ENCODE measurements around the gene DNAJB11.
"Not testable (repeated sequence)": the region's sequence is repeated elsewhere in the genome, so short reads cannot be mapped to it uniquely, and the experiment has no call there.

Gene DNAJB11

DNA sequence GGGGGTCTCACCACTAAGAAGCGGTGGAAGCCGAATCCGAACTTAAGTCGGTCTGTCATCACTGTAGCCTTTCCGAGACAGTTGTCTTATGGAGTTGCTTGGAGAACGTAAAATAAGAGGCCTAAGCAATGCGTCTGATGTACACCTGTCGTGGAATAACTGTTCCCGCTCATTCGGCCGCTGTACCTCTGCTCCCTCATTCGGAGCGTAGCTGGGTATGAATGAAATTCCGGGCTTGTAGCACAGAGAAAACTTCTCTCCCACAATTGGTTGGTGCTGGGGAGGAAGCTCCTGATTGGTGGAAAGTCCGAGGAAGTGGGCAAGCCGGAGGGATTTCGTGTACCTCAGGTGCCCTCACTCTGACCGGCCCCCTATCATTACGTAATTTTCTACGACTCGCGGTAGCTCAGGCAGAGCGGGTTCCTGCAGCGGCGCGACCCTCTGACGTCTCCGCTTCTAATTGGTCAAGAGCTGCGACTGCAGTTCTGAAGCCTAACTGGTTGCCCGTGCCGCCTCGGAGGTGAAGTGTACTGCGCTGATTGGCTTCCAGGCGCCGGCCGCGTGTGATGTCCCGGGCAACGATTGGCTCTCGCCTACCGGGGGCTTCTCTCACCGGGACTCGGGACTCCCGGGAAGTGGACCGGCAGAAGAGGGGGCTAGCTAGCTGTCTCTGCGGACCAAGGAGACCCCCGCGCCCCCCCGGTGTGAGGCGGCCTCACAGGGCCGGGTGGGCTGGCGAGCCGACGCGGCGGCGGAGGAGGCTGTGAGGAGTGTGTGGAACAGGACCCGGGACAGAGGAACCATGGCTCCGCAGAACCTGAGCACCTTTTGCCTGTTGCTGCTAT is at the start of gene DNAJB11:
Gene DNAJB11 (plus strand): TSS at position 625 of the 845 bp plus-strand sequence. CDS start 178 bp downstream, at position 803.
- DNase-seq = peak; percentile 99

DNA sequence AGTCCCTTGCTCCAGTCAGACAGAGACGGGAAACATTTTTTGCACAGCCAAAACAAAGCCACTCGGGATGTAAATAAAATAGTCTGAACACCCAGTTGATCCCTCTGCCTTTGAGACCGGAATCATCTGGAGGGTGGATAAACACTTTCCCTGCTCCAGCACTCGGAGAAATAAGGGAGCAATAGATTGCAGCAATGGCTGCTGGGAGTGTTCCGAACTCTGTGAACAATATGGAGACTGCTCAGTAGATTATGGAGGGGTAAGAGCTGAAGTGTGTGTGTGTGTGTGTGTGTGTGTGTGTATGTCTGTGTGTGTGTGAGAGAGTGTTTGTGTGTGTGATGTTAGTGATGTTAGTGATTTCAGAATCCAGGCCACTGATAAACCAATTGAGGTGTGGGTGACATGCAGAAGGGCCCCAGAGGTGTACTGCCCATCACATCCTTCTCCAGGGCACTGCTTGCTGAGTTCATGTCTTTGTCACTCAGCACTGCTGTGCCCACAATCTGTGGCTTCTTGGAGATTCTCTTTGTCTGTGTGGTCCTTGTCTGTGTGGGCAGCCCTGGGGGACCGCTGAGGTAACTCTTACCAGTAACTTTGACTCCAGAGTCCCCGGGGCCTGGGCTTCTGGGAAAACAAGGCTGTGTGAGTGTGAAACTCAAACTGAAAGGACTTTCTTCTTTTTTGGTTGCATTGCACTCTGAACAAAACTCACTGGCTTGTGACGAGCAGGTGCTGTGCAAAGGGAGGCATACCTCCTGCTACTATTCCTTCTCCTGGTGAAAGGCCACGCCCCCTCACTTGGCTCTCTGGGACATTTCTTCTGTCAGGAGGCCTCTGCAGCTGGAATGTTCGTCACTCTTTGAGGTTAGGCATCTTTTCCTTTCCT is 49.3 kb upstream of the DNAJB11 start:
- peak in 1 of 2 donors; percentile 14 for DNase-seq

DNA sequence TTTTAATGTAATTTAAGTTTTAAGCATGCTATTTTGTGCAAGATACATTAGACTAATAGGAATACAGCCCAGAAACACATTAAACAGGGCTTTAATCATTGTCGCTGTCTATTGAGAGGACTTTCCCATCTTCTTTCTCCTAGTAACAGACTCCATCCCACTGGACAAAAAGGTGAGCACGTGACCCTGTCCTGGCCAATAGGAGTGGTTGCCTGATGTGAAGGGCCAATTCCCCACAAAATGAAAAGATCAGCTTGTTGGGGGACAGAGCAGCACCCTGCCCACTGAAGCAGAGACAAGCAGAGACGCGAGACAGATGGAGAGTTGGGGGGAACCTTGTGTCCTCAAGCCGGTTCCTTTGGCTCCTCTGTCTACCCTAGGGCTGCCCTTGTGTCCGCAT is 47.5 kb upstream of the DNAJB11 start:
- no peak for DNase-seq

DNA sequence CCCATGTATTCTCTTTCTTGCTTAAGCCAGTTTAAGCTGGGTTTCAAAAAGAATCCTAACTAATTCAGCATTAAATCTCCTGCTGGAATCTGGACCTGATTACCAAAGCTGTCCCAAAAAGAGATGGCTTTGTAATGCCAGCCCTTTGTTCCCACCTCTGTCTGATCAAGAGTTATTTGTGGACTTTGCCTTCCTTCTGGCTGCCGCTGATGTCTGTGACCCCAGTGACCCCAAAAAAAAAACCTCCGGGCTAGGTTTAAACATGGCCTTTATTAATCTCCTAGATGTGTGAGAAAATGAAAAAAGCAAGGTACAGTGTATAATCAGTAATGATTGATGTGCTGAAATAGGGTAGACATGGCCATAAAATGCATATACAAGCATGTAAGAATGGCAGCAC is 47.1 kb upstream of the DNAJB11 start:
- no peak for DNase-seq

DNA sequence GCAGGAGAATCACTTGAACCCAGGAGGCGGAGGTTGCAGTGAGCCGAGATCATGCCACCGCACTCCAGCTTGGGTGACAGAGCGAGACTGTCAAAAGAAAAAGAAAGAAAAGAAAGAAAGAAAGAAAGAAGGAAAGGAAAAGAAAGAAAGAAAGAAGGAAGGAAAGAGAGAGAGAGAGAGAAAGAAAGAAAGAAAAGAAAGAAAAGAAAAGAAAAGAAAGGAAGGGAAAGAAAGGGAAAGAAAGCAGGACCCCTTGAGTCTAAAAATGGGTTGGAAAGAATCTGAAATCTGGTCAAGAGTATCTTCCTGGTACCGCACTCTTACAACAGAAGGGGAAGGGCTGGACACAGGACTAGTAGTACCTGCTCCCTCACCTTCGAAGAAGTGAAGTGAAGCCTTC is 45.9 kb upstream of the DNAJB11 start:
- DNase-seq = no peak

DNA sequence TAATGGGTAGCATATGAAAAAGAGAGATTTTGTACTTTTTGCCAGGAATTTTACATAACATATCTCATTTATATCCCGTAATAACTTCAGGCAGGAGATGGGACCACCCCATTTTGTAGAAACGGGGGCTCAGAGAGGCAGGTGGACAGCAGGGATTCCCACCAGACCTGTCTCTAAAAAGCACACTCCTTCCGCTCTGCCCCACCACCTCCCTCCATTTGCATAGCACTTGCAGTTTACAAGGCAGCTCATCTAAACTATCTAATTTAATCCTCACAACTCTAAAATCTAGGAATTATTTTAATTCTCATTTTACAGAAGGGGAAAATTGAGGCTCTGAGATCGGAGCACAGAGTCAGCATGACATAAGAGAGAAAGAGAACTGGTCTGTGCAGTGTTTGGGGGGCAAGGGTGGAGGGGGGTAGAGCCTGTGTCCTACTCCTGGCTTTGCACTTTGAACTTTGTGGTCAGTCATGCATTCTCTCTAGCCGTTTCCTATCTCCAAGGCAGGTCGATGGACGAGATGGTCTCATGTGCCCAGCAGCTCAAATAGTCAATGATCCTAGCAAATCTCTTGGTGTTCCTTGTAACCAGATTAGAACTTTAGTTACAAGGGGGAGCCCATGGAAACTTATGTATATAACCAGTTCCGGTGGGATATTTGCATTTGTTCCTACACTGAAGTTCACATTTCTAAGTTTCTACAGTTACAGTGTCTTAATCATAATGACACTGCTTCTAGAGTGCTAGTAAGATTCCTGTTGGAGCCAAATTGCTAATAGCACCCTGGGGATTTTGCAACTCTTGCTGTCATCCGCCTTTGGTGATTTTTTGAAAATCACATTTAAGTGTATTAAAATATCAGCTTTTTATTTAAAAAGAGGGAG is 44.9 kb upstream of the DNAJB11 start:
- no peak for DNase-seq

DNA sequence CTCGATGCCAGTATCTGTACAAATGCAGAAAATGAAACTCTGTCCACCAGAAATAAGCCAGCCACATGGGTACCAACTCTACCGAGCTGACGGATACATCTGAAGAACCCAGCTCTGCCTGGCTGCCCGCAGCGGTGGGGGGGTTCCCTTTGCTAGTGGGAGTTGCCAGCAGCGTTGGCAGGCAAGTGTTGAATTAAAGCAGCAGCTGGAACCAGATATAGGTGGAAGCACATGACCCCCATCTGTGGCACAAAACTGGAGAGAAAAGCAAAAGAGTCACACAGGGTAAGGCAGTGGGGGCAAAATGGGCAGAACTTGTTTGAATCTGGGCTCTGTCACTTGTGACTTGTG is 44.3 kb upstream of the DNAJB11 start:
- peak in 1 of 2 donors; percentile 32 for DNase-seq

DNA sequence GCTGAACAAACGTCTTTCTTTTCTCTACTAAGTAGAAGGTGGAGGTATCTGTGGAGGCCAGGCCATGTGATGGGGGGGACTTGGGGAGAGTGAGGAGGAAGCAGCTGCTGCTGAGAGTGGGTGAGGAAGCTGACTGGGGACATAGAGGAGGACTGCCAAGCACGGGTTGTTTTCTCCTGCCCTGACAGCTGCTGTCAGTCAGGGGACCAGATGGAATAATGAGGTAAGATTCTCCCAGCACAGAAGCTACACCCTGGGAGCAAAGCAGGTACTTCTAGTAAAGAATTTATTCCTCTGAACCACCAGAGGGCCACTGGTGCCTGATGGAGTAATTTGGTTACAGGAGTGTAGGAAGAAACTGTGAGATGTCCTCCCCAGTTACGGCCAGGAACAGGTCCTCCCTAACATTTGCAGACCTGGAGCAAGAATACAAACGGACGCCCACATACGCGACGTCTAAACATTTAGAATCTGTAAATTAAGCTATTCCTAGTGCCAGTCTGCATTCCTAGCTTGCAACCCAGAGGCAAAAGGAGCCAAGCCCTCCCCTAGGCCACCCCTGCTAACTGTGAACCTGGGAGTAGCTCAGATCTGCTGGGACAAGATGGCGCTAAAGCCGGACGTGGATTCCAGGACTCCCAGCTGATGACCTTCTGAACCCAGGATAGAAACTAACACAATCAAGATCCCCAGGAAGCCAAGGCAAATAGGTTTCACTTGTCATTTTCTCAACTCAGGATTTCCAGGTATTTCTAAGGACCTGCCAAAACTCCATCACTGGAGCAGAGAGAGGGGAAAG is 41.1 kb upstream of the DNAJB11 start:
- no peak for DNase-seq

DNA sequence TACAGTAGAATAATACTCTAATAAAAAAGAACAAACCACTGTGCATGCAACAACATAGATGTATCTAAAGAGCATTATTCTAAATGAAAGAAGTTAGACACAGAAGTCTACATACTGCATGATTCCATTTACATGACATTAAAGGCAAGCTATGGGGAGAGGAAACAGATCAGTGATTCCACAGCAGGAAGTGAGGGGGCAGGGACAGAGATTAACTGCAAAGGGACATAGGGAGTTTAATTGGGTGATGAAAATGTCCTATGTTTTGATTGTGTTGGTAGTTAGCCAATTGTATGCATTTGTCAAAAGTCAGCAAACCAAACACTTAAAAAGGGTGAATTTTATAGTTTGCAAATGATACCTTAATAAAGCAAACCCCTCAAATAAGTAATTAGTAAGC is 40.1 kb upstream of the DNAJB11 start:
- no peak for DNase-seq

DNA sequence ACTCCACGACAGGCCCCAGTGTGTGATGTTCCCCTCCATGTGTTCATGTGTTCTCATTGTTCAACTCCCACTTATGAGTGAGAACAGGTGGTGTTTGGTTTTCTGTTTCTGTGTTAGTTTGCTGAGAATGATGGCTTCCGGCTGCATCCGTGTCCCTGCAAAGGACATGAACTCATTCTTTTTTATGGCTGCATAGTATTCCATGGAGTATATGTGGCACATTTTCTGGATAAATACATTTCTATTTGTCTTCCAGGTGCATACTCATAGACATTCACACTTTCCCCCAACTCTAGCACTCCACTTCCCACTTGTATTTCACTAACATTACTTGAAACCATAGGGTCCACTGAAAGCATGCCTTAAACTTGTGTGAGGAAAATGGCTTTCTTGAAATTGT is 38.8 kb upstream of the DNAJB11 start:
- not testable (repeated sequence) for DNase-seq

DNA sequence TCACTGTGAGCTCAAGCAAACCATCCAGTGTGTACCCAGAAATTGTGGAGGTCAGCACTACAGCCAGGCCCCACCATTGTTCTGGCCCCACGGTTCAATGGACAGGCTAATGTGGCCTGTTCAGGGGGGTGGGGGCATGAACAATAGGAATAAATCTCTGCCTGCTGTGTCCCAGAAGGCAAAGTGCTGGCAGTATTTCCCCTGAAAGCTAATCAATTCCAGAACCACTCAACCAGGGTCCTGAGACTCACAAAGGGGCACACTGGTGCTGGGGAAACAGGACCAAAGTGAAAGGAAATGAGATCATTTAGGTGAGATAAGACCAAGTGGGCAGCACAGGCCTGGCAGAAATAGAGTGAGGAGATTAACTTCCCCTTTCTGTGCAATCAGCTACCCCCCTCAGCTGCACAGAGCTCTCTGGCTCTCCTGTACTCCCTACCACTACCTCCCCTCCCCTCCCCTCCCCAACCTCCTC is 37.9 kb upstream of the DNAJB11 start:
- DNase-seq = peak in 1 of 2 donors; percentile 51

DNA sequence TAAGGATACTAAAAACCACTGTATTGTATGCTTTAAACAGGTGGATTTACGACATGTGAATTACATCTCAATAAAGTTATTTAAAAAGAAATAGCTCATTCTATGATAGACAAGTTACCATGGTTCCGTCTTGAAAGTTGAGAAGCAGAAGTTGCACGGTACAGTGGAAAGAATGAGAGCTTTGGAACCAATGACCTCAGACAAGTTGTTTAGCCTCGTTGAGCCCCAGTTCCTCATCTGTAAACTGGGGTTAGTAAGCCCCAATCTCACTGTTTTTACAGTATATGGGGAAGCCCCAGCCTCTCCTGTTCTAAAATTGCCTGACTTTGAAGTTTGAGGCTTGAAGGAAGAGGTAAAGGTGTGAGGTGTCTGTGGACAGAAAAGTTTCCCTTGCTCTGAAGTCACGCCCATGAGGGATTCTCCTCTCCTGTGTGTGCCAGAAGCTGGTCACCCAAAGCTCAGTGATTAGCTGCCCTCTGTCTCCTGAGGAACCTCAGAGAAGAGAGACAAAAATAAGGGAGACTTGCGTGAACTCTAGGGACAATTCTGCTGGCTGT is 36.3 kb upstream of the DNAJB11 start:
- peak; percentile 63 to 64 for DNase-seq

DNA sequence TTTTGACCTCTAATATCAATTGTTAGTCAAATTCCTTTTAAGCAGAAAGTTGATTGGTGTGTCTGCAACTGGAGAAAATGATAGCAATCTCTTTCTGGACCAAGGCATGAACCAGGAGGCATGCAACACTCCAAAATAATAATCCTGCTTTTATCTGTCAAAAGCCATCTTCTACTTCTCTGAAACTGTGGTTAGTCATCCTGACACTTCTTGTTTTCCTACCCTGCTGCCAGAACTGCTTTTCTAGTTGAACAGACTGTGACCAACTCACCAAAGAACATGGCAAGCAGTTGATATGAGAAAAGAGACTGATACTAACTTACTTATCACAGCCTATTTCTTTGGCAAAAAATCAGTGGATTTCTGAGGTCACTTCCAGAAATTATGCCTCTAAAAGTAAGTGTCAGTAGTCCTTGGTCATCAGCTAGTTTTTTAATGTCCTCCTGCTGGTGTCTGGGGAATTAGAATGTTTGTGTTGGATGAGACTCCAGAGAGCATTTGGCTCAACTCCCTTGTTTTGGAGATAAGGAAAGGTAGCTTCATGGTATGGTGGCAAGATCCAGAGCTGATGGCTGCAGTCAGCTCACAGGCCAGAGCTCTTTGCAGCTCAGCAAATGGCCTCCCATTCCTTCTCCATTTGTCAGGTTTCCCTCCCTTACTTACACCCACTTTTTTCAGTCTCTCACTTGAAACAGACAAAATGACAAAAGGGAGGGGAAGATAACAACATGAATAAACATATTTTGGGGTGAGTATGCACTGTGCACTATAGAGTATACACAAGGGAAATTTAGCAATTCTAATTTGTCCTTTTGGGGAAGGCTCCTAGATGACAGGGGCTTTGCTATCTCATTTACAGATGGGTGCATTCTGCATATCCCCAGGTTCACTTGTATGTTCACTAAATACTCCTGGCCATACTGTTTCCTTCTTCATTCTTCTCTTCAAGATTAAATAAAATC is 33.4 kb upstream of the DNAJB11 start:
- DNase-seq = no peak

DNA sequence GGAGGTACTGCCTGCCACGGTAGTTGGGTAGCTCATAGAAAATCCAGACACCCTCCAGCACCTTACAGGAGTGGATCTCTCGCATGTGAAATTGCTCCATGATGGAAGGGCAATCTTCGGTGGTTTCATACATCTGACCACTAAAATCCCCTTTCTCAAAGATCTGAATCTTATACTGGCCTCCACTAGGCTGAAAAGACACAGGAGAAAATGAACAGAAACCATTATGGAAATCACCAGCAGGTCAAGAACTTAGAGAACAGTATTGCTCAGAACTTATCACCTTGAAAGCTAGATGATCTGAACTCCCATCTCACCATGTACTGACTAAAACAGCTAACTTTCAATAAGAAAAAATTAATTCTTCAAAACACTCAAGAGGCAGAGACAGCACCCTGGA is 31.7 kb upstream of the DNAJB11 start:
- DNase-seq = no peak

DNA sequence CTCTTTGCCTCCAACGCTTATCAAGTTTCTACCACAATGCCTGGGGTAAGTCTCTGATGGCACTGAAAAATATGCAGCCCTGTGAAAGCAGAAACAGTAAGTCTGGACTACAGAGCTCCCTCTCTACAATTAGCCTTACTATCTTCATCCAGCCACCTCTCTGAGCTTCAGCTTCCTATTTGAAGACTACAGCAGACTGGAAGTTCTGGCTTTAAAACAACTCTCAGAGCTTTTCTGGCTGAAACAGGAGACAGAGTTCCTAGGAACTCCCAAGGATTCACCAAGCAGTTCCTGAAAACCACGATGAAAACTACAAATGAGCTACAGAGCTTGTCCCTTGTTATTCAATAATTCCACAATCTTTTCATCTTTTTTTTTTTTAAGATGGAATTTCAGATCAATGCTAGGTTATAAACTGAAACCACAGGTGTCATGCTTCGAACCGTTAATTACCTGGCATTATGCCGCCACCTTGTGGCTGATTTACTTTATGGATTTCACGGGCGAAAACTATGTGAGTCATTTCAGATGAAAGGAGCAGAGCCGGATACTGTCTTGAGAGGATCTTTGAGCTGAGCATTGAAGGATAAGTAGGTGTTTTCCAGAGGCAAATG is 30.2 kb upstream of the DNAJB11 start:
- peak; percentile 79 to 89 for DNase-seq

DNA sequence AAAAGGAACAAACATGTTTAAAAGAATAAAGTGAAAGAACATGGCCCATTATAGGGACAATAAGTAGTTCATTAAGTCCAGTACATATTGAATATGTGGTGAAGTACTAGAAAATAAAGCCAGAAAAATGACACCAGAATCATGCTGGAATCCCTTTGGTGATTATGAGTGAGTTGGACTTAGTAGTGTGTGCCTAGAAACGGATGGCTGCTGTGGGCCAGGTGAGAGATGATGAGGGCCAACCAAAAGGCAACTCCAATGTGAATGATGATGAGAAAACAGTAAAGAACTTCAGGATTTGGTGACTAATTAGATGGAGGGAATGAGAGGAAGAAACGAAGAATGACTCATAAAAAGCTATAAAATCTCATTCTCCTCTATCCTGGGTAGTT is 29.7 kb upstream of the DNAJB11 start:
- DNase-seq = no peak

DNA sequence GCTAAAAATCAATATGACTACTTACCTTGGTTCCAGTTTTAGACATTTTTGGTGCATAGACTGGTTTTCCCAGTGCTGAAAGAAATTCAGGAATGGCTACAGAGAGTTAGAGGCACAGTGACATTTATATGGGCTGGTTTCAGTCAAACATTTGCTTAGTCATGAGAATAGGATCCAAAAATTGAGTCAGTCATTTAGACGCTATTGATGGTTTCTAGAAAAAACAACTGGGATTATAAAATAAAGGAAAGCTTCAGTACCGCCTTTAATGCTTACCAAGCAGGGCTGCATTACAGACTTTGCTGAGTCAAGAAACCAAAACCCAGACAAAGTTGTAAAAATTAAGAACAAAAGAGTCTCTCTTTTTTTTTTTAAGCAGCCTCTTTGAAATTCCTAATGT is 26.2 kb upstream of the DNAJB11 start, which contains the start of gene CRYGS:
Gene CRYGS (minus strand): TSS at position 100 of the 400 bp plus-strand sequence. CDS start 54 bp downstream, at position 46.
- DNase-seq = no peak

DNA sequence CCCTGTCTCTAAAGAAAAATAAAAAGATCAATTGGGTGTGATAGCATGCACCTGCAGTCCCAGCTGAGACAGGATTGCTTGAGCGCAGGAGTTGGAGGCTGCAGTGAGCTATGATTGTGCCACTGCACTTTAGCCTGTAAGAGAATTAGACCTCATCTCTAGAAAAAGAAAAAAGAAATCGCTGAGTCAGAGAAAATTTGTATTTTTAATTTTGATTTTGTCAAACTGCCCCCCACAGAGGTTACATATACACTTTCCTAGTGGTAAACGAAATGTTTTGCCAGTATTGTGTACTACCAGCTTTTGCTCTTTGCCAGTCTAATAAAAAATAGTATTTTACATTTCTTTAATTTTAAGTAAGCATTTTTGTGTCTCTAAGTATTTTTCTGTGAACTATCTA is 21.0 kb upstream of the DNAJB11 start:
- no peak for DNase-seq

DNA sequence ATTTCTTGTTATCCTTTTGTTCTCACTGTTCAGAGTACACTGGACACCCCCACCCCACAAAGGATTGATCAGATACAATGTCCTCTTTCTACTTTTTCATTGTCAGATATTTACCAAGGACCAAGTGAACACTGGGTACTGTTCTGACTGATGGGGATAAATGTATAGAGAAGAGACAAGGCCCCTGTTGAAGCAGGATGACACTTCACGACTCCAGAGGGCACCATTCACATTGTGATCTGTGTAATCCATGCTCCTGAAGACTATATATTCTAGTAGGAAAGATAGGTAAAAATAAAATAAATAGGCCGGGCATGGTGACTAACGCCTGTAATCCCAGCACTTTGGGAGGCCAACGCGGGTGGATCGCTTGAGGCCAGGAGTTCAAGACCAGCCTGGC is 19.1 kb upstream of the DNAJB11 start:
- no peak for DNase-seq
